ENCODE data around the gene P2RX7.
"Not testable (repeated sequence)": the region's sequence is repeated elsewhere in the genome, so short reads cannot be mapped to it uniquely, and the experiment has no call there.

P2RX7 gene

DNA sequence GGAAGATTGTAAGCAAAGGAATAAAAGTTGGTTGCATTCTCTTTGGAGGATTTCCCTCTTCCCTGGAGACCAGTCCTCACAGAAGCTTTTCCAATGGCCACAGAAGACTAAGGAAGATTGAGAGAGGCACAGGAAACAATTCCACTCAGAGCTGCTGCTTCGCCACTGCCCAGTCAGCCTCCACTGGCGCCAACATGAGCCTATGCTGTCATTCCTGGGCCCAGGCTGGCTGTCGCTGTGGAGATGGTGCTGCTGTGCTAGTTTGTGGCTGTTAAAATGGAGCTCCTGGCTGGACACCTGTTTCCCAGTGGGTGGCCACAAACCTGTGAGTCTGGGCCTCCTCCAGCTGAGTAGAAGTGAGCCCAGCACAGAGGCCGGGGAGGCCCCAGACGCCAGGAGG lies 6.6 kb downstream of the P2RX7 start:
- DNase-seq: no peak

DNA sequence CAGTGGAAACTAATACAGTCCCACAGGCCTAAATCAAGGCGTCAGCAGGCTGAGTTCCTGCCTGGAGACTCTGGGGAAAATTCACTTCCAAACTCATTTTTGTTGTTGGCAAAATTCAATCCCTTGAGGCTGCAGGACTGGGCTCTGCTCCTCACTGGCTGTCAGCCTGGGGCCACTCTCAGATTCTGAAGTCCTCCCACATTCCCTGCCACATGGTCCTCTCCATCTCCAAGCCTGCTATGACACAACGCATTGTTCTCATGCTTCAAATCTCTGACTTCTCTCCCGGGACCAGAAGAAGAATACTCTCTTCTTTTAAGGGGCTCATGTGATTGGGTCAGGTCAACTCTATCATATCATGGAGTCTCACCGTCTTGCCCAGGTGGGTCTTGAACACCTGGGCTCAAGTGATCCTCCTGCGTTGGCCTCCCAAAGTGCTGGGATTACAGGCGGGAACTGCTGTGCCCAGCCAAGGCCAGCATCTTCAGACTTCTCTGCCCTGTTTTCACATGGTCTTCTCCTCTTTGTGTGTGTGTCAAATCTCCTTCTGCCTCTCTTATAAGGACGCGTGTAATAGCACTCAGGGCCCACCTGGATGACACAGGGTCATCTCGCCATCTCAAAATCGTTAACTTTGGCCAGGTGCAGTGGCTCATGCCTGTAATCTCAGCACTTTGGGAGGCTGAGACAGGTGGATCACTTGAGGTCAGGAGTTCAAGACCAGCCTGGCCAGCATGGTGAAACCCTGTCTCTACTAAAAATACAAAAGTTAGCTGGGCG lies 9.7 kb downstream of the P2RX7 start:
- no peak for DNase-seq

DNA sequence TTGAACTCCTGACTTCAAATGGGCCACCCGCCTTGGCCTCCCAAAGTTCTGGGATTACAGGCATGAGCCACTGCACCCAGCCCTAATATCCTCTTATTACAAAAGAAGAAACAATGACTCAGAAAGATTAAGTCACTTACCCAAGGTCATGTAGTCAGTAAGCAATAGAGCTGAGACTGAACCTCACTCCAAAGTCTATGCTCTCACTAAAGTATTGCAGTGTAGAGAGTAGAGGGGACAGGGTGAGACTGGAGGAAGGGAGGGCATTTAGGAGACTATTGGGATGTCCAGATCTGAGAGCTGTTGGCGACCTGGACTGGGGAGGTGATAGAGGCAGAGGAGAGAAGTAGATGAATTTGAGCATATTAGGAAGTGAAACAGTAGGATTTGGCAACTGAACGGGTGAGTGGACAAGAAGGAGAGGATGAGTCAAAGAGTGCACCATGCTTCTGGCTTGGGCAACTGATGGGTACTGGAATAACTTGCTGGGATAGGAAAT lies 11.8 kb downstream of the P2RX7 start:
- DNase-seq: no peak

DNA sequence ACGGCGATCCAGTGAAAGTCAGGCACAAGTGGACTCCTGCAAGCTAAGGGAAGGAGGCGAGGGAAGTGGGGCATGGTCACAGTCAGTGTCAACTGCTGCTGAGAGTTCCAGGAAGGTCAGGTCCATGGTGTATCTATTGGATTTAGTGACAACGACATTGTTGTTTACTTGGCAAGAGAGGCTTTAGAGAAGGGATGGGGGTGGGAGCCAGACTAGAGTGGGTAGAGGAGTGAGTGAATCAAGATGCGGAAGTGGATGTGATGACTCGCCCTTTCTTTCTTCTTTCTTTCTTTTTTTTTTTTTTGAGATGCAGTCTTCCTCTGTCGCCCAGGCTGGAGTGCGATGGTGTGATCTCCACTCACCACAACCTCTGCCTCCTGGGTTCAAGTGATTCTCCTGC lies 12.5 kb downstream of the P2RX7 start:
- no peak for DNase-seq

DNA sequence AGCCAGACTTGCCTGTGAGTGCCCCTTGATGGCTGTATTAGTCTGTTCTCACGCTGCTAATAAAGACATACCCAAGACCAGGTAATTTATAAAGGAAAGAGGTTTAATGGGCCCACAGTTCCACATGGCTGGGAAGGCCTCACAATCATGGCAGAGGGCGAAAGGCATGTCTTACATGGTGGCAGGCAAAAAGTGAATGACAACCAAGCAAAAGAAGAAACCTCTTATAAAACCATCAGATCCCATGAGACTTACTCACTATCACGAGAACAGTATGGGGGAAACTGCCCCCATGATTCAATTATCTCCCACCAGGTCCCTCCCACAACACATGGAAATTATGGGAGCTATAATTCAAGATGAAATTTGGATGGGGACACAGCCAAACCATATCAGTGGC lies 16.6 kb downstream of the P2RX7 start:
- DNase-seq: not testable (repeated sequence)

DNA sequence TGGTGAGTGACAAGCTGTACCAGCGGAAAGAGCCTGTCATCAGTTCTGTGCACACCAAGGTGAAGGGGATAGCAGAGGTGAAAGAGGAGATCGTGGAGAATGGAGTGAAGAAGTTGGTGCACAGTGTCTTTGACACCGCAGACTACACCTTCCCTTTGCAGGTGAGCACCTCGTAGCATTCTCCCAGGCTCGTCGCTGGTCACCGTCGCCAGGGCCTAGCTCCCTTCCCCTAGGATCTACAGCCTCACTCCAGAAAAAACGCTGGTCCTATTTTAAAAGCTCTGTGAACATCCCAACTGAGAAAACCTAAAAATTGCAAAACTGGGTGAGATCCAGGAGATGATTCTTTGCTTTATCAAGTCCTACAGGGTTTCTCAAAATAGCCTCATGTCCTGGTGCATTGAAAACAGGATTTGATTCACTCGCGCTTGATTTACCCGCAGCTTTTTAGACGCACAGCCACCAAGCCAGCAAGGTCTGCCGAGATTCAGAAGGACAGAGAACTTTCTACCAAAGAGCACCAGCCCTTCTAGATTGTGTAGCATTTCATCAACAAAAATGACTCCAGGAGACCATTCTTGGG lies 22.2 kb downstream of the P2RX7 start:
- no peak for DNase-seq

DNA sequence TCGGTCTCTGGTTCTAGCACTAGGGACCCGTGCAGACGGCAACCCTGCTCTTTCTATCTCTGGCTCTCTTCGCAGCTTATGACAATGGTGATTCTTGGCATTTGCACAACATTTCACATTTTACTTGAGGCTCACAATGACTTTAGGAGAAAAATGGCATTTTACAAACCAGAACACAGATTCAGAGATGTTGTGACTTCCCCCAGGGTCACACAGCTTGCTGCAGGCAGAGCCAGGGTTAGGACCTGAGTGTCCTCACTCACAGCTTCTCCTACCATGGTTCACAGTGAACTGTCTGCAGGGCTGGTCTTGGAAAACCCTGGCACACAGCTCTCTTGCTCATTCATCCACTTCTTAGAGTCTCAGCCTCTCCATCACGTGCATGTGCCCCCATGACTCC lies 23.7 kb downstream of the P2RX7 start:
- DNase-seq: no peak

DNA sequence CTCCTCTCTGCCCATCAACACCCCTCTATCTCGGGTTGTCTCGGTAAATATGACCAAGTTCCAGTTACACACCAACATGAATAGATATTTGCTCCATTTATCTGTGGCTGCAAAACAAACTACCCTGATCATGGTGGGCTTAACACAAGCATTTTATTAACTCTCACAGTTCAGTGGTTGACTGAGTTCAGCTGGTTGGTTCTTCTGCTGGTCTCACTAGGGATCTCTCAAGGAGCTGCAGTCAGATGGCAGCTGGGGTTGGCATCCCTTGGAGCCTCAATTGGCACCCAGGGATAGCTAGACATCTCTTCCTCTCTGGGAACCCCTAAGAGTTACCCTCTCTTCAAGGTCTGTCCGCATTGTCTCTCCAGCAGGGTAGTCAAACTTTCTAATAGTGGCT lies 25.4 kb downstream of the P2RX7 start:
- no peak for DNase-seq

DNA sequence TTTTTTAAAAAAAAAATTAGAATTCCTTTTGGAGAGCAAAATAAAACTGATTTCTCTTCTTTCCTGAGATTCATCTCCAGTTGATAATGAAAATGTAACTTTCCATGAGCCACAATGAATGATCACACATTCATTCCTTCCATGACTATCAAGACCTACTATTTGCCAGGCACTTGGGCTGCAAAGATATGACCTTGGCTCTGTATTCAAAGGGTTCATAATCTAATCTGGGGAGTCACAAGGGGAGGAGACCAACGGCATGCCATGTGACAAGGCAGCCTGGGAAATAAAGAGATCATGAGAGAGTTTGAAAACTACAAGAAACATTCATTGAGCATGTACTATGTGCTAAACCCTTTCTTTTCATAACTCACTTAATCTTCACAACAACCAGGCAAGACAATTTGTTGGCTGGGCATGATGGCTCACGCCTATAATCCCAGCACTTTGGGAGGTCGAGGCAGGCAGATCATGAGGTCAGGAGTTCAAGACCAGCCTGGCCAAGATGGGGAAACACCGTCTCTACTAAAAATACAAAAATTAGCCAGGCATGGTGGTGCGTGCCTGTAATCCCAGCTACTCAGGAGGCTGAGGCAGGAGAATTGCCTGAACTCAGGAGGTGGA lies 26.2 kb downstream of the P2RX7 start:
- DNase-seq: not testable (repeated sequence)

DNA sequence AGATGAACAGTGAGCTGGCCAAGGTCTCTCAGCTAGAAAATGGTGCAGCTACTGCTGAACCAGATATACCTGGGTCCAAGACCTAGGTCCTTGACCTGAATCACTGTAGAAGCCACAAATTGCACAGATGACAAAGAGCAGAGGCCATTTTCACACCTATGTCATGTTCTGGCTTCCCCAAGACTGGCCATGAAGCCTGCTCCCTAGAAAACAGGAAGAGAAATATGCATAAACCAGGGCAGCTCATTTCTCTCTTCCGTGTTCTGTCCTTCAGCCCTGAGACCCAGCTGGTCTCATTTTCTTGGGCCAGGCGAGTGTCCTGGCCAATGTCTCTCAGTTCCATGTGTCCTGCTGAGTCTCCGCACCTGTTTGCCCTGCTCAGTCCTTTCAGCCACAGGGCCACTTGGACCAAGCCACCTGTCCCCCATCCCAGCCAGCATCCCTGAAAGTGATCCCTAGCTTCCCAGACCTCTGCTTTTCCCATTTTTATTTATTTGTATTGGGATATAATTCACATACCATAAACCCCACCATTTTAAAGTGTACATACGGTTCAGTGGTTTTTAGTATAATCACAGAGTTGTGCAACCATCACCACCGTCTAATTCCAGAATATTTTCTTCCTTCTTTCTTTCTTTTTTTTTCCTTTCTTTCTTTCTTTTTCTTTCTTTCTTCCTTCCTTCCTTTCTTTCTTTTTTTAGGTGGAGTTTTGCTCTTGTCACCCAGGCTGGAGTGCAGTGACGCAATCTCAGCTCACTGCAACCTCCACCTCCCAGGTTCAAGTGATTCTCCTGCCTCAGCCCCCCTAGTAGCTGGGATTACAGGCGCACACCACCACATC lies 27.0 kb downstream of the P2RX7 start:
- DNase-seq: no peak

DNA sequence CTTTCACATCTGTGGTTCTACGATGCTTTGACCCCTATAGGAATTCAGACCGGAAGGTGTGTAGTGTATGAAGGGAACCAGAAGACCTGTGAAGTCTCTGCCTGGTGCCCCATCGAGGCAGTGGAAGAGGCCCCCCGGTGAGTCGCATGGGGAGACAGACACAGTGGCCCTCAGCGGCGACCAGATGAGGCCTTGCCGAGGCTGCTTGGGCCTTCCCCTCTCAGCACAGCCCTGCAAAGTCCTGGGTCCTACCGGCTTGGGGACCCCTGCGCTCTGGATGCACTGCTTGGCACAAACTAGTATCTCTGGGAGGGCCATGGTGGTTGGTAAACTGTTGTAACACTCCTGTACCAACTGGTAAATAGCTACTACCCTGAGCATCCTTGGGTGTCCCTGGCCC lies 29.7 kb downstream of the P2RX7 start:
- no peak for DNase-seq

DNA sequence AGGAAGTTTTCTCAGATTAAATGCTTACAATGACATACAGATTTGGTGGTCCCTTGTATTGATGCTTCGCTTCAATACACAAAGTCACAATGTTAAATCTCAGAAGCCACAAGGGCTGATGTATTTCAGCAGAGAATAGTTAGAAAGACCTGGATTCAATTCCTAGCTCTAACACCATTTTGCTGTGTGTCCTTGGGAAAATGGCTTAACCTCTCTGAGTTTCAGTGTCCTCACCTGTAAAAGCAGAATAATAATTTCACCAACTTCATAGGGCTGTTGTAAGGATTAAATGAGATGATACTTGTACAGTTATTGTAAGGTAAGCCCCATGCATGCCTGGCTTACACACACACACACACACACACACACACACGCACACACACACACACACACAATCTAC lies 30.3 kb downstream of the P2RX7 start:
- DNase-seq: no peak

DNA sequence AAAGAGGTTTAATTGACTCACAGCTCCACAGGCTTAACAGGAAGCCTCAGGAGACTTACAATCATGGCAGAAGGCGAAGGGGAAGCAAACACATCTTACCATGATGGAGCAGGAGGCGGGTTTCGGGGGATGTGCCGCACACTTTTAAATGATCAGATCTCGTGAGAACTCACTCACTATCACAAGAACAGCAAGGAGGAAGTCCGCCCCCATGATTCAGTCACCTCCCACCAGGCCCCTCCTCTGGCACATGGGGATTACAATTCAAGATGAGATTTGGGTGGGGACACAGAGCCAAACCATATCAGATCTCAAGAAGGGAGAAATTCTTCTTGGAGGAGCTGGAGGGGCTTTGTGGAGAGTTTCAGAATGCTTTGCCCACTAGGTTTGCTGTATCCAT lies 32.2 kb downstream of the P2RX7 start:
- not testable (repeated sequence) for DNase-seq

DNA sequence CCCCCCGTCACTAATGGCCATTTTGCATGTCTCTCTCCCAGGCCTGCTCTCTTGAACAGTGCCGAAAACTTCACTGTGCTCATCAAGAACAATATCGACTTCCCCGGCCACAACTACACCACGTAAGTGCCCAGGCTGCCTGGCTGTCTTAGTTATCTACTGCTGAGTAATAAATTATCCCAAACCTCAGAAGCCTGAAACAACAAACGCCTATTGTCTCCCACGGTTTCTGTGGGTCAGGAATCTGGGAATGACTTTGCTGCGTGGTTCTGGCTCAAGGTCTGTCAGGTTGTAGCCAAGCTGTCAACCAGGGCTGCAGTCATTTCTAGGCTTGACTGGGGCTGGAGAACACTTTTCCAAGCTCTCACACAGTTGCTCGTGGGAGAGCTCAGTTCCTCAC lies 32.6 kb downstream of the P2RX7 start:
- DNase-seq: no peak

DNA sequence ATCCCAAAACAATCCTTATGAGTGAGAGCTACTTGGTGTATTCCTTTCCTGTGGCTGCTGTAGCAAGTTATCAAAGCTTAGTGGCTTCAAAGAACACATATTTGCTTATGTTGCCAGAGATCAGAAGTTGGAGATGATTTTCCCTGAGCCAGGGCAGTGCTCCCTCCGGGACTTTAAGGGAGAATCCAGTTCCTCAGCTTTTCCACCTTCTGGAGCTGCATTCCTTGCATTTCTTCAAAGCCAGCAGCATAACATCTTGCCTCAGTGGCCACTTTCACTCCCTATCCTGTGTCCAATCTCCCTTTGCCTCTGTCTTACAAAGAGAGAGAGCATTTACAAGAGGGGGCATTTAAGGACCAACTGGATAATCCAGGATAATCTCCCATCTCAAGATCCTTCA lies 33.7 kb downstream of the P2RX7 start:
- no peak for DNase-seq

DNA sequence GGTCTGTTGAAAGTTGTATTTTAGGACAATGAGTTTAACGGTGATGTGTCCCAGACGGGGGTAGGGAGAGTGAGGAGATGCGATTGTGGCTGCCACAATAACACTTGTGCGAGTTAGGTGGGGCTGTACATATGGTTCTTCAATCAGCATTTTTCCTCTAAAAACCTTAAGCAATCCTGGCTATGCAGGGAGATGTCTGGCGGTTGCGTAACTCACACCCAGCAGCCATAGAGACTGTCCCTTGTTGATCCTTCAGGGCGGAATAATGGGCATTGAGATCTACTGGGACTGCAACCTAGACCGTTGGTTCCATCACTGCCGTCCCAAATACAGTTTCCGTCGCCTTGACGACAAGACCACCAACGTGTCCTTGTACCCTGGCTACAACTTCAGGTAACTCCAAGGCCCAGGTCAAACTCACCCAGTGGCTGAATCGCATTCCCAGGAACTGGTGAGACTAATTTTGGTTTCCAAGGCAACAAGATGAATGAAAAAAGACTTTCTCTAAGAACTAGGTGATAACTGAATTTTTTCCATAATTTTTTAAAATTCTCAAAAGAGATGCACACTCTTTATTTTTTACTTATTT lies 34.6 kb downstream of the P2RX7 start:
- no peak for DNase-seq

DNA sequence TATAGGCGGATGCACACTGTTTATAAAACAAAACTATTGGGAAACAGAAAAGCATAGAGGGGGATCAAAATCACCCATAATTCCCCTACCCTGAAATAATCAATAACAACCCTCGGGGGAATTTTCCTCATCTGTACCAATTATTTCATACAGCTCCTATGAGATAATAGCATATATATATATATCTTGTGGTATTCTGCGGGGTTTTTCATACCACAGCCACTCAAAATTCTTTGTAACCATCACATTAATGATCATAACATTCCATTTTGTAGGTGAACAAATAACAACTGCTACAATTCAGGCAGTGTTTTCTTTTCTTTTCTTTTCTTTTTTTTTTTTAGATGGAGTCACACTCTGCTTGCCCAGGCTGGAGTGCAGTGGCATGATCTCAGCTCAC lies 35.3 kb downstream of the P2RX7 start:
- DNase-seq: no peak

DNA sequence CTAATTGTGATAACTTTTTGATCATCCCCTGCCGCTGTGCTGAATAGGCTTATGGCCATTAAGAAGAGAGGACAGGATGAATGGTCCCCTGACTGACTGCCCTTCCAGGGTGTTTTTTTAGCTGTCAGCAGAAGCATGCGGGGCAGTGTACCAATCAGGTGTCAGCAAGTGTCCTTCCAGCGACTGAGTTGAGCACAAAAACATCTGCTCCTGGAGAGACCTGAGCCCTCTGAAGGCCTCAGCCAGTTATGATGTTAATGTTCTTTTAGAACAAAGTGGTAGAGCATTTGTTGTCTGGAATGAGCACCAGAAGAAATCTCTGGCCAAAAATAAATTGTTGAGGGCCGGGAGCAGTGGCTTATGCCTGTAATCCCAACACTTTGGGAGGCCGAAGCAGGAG lies 37.5 kb downstream of the P2RX7 start:
- DNase-seq: no peak

DNA sequence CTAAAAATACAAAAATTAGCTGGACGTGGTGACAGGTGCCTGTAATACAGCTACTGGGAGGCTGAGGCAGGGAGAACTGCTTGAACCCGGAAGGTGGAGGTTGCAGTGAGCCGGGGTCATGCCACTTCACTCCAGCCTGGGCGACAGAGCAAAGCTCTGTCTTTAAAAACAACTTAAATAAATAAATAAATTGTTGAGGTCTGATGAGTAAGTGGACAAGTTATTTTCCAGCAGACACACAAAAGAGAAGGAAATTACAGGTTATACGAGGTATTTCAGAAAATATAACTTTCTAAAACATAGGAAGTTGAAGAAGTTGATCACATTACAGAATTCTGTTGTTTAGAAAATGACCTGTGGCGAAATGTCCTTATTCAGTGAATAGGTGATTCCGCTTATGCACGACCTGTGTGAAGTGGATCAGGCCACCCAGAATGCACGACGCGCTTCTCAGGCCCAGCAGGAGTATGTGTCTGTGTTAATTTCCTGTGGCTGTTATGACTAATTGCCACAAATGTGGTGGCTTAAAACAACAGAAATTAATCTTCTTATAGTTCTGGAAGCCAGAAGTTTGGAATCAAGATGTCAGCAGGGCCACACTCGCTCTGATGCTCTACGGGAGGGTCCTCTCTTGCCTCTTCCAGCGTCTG lies 38.1 kb downstream of the P2RX7 start:
- no peak for DNase-seq

DNA sequence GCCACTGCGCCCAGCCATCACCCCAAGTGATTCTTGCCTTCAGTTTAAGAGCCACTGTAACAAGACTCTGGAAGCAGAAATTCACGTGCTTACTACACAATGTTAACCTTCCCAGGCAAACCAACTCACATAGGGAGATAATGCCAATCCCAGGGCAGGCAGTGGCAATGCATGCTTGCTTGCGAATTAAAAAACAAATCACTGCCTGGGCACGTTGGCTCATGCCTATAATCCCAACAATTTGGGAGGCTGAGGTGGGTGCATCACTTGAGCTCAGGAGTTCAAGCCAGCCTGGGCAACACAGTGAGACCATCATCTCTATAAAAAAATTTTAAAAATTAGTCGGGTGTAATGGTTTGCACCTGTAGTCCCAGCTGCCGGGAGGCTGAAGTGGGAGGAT lies 39.5 kb downstream of the P2RX7 start:
- no peak for DNase-seq

DNA sequence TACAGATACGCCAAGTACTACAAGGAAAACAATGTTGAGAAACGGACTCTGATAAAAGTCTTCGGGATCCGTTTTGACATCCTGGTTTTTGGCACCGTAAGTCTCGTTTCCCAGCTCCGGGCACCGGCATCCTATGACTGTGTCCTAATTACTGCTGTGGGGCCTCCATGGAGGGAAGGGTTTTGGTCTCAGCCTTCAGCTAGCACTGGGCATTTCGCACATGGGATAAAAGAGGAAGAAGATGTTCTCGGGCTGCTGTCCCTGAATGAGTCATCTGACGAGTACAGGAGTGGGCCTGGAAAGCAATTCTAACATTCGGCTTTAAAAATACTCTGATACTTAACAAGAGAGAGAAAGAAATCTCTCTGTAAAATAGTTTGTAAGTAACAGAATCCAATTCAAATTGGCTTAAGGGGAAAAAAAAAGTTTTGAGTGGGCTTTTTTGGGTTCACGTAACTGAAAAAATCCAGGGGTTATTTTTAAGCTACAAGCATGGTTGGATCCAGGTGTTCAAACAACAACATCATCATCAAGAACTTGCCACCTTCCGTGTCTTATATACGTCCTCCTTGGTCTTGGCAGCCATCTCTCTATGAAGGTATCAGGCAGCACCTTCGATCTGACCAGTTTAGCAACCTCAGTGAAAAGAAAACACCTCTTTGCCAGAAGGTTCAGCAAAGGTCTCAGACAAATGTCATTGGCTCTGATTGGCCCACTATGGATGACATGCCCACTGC lies 42.9 kb downstream of the P2RX7 start:
- DNase-seq: no peak
